ENCODE data around the gene CRABP1.

CRABP1 gene

DNA sequence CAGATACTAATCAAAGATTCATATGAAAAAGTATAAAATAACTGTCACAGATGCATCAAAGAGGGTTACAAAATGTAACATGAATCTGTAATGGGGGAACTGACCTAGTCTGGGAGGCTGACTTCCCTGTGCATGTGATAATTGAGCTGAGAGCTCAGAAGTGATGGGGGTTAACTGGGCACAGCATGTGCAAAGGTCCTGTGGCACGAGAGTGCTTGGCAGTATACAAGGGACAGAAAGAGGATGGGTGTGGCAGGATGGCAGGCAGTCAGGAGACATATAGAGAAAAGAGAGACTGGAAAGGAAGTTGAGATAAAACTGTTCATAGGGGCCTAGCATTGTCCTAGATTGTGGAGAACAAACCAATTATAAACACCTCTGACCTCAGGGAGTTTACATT lies 50.1 kb downstream of the CRABP1 start:
- H3K27me3 ChIP-seq (ENCODE audit: control insufficient read depth, insufficient read depth, low read length): no peaks in the 10 kb centered on the region
- H3K9ac ChIP-seq (ENCODE audit: low read length): no peak overlapping the region
- H3K36me3 ChIP-seq (ENCODE audit: control insufficient read depth, insufficient read depth, low read length): no peaks in the 10 kb centered on the region
- no peaks in the 10 kb centered on the region for H3K4me1 ChIP-seq (ENCODE audit: control insufficient read depth, insufficient read depth, low read length)
- H3K4me3 ChIP-seq (ENCODE audit: low read length): no peak overlapping the region
- no peaks in the 10 kb centered on the region for H3K9me3 ChIP-seq (ENCODE audit: control insufficient read depth, low read length)

DNA sequence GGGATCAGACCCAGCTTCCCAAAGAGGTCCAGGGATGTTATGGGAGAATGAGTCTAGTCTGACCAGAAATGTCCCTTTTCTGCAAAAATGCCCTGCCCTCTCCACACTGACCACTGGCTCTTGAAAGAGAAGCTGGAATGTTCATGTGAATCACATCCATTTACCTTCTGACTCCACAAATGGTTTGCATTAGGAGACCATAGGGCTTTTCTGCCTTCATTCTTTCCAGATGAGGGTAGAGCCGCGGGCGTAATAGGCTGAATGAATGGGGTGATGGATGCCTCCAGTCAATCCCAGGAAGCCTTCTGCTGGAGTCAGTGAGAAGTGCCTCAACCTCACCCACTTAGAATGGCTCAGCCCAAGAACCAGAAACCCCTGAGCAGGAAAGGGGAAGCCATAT lies 50.7 kb downstream of the CRABP1 start:
- no peaks in the 10 kb centered on the region for H3K4me1 ChIP-seq (ENCODE audit: control insufficient read depth, insufficient read depth, low read length)
- H3K9ac ChIP-seq (ENCODE audit: low read length): no peak overlapping the region
- no peaks in the 10 kb centered on the region for H3K27me3 ChIP-seq (ENCODE audit: control insufficient read depth, insufficient read depth, low read length)
- H3K36me3 ChIP-seq (ENCODE audit: control insufficient read depth, insufficient read depth, low read length): no peaks in the 10 kb centered on the region
- H3K9me3 ChIP-seq (ENCODE audit: control insufficient read depth, low read length): no peaks in the 10 kb centered on the region
- no peak overlapping the region for H3K4me3 ChIP-seq (ENCODE audit: low read length)

DNA sequence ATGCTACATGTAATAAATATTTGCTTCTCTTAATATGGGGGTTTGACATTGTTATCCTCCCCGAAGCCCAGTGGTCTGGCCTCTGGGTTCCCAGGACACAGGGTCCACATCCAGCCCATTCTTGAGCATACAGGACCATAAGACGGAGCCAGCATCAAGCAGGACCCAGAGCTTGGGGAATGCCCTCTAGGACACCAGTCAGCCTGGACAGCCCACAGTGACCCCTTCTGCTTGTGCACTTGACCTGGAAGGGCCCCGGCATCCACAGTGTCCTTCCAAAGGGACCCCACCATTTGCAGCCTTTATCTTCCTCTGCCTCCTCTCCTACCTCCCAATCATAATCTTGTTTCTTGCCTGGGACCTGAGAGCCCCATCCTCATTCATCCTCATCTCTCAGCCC lies 51.6 kb downstream of the CRABP1 start:
- Histone ChIP-seq H3K36me3 (ENCODE audit: control insufficient read depth, insufficient read depth, low read length) (no peaks in the 10 kb centered on the region), H3K27me3 (ENCODE audit: control insufficient read depth, insufficient read depth, low read length) (no peaks in the 10 kb centered on the region), H3K9me3 (ENCODE audit: control insufficient read depth, low read length) (no peaks in the 10 kb centered on the region), H3K4me1 (ENCODE audit: control insufficient read depth, insufficient read depth, low read length) (peaks cover 4% of the 10 kb centered on the region), H3K4me3 (ENCODE audit: low read length) (no peak overlapping the region), H3K9ac (ENCODE audit: low read length) (no peak overlapping the region)

DNA sequence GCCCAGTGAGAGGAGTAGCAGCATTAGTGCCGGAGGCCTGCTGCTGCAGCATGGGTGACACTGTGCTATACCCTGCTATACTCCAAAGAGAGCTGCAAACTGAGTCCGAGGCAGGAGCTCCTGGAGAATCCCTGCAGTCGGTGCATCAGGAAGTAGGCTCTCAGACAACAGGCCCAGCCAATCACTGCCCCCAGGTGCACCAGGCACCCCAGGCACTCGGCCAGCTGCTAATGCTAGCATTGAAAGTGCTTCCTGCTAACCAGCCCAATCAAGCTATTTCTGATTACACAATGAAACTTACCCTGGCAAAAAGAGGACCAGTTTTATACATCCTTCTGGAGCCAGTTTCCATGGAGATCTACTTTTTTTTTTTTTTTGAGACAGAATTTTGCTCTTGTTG lies 52.3 kb downstream of the CRABP1 start:
- Histone ChIP-seq H3K9me3 (ENCODE audit: control insufficient read depth, low read length) (no peaks in the 10 kb centered on the region), H3K9ac (ENCODE audit: low read length) (no peak overlapping the region), H3K4me1 (ENCODE audit: control insufficient read depth, insufficient read depth, low read length) (peaks cover 10% of the 10 kb centered on the region), H3K27me3 (ENCODE audit: control insufficient read depth, insufficient read depth, low read length) (no peaks in the 10 kb centered on the region), H3K36me3 (ENCODE audit: control insufficient read depth, insufficient read depth, low read length) (no peaks in the 10 kb centered on the region), H3K4me3 (ENCODE audit: low read length) (no peak overlapping the region)

DNA sequence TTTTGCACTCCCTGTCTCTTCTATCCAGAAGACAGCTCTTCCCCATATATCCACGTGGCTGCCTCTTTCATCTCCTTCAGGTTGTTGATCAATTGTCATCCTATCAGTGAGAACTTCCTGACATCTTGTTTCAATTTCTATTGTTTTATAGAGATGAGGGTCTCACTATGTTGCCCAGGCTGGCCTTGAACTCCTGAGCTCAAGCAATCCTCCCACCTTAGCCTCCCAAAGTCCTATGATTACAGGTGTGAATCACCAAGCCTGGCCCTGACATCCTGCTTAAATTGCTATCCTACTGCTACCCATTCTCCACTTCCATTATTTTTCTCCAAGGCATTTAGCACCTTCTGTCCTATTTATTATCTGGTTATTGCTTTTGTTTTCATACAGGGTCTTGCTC lies 53.0 kb downstream of the CRABP1 start:
- H3K27me3 ChIP-seq (ENCODE audit: control insufficient read depth, insufficient read depth, low read length): no peaks in the 10 kb centered on the region
- no peak overlapping the region for H3K9ac ChIP-seq (ENCODE audit: low read length)
- no peaks in the 10 kb centered on the region for H3K9me3 ChIP-seq (ENCODE audit: control insufficient read depth, low read length)
- no peaks in the 10 kb centered on the region for H3K36me3 ChIP-seq (ENCODE audit: control insufficient read depth, insufficient read depth, low read length)
- H3K4me1 ChIP-seq (ENCODE audit: control insufficient read depth, insufficient read depth, low read length): peaks cover 10% of the 10 kb centered on the region
- no peak overlapping the region for H3K4me3 ChIP-seq (ENCODE audit: low read length)

DNA sequence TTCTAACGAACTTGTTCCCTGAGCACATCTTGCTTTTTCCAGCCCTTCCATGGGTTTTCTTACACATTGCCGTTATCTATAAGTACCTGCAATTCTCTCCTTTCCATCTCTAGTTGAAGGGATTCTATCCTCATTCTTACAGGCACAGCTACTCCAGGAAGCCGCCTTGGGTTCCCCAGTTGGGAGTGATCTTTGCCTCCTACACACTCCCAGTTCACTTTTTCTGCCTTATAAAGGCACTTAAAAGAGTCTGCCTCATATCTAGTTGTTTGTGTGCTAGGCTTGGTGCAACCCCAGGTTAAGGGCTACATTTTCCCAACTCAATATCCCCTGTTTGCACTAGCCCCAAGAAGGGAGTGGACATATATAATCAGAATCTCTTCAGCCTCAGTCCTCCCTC lies 53.9 kb downstream of the CRABP1 start:
- Histone ChIP-seq H3K9me3 (ENCODE audit: control insufficient read depth, low read length) (no peaks in the 10 kb centered on the region), H3K9ac (ENCODE audit: low read length) (no peak overlapping the region), H3K4me3 (ENCODE audit: low read length) (no peak overlapping the region), H3K4me1 (ENCODE audit: control insufficient read depth, insufficient read depth, low read length) (peaks cover 10% of the 10 kb centered on the region), H3K27me3 (ENCODE audit: control insufficient read depth, insufficient read depth, low read length) (no peaks in the 10 kb centered on the region), H3K36me3 (ENCODE audit: control insufficient read depth, insufficient read depth, low read length) (no peaks in the 10 kb centered on the region)

DNA sequence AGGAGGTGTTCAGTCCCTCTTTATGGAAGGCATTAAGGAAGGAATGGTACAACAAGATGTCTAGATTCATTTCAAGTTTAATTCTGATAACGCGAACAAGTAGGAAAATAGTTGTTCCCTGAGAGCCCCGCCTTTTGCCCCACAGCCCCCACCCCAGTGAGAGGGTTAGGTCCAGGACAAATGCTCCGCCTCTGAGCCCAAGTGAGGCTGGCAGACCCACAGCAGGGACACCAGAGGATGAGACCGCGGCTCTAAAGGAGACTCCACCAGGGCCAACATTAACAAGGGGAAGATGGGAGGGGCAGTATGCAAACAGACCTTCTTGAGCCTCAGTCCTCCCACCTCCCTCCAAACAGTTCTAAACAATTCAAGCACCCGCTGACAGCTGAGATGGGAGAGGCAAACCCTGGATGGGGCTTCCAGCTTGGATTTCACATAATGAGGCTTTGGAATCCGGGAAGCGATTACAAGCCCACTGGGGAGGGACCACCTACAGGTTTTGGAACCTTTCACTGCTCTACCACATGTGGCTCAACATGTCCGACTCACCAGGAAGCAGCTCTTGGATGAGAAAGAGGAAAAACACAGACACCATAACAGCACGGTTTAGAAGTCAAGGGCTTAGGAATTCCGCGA lies 54.9 kb downstream of the CRABP1 start:
- Histone ChIP-seq H3K9ac (ENCODE audit: low read length) (no peak overlapping the region), H3K4me3 (ENCODE audit: low read length) (no peak overlapping the region), H3K9me3 (ENCODE audit: control insufficient read depth, low read length) (no peaks in the 10 kb centered on the region), H3K4me1 (ENCODE audit: control insufficient read depth, insufficient read depth, low read length) (peaks cover 10% of the 10 kb centered on the region), H3K27me3 (ENCODE audit: control insufficient read depth, insufficient read depth, low read length) (no peaks in the 10 kb centered on the region), H3K36me3 (ENCODE audit: control insufficient read depth, insufficient read depth, low read length) (no peaks in the 10 kb centered on the region)

DNA sequence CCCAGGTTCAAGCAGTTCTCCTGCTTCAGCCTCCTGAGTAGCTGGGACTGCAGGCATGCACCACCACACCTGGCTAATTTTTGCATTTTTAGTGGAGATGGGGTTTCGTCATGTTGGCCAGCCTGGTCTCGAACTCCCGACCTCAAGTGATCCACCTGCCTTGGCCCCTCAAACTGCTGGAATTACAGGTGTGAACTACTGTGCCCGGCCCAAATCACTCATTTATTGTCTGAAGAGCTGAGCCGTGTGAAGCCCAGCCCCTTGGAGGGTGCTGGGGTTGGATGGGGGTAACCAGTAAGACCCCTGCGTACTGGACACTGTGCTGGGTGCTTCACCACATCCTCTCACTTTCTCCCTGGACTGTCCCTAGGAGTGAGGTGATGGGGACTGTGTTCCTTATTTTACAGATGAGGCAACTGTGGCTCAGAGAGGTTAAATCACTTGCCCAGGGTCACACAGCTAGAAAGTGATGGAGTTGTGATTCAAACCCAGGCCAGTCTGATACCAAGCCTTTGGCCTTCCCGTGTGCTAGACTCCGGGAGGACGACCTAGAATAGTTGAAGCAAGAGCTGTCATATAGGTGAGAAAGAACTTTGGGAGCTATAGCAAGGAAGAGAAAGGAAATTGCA lies 56.1 kb downstream of the CRABP1 start:
- H3K4me3 ChIP-seq (ENCODE audit: low read length): no peak overlapping the region
- H3K27me3 ChIP-seq (ENCODE audit: control insufficient read depth, insufficient read depth, low read length): no peaks in the 10 kb centered on the region
- no peak overlapping the region for H3K9ac ChIP-seq (ENCODE audit: low read length)
- H3K9me3 ChIP-seq (ENCODE audit: control insufficient read depth, low read length): no peaks in the 10 kb centered on the region
- peaks cover 10% of the 10 kb centered on the region for H3K4me1 ChIP-seq (ENCODE audit: control insufficient read depth, insufficient read depth, low read length)
- H3K36me3 ChIP-seq (ENCODE audit: control insufficient read depth, insufficient read depth, low read length): no peaks in the 10 kb centered on the region

DNA sequence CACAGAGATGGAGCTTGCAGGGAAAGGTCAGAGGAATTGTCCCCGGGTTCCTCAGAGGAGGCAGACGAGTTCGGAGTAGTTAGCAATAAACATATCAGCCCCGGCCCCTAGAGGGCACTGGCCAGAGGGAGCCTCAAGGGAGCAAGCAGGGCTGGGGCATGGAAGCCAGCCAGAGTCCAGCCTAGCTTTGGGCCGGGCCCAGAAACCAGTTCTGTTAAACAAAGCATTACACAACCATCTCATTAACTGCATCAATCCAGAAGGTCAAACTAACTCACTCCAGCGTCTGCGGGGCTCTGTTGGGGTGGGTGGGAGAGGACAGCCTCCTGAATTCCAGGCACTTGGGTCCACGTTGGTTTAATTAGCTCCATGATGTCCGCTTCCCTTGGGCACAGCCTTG lies 56.8 kb downstream of the CRABP1 start:
- Histone ChIP-seq H3K4me1 (ENCODE audit: control insufficient read depth, insufficient read depth, low read length) (peaks cover 10% of the 10 kb centered on the region), H3K9me3 (ENCODE audit: control insufficient read depth, low read length) (no peaks in the 10 kb centered on the region), H3K9ac (ENCODE audit: low read length) (no peak overlapping the region), H3K36me3 (ENCODE audit: control insufficient read depth, insufficient read depth, low read length) (no peaks in the 10 kb centered on the region), H3K4me3 (ENCODE audit: low read length) (no peak overlapping the region), H3K27me3 (ENCODE audit: control insufficient read depth, insufficient read depth, low read length) (peaks cover 2% of the 10 kb centered on the region)

DNA sequence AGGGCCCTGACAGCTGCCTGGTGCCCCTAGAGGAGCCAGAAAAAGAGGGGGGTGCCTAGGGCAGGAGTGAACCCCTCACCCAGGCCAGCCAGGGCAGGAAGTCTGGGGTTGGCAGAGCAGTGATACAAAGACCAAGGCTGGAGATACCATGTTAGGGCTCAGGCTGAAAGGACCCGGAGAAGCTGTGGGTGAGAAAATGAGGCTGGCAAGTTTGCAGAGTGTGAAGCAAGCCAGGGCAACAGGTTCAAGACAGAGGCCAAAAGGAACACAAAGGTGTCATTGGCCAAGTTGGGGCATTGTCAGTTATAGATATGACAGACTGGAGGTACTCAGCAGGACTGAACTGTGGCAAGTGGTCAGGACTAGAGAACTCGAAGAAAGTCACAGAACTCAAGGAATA lies 57.2 kb downstream of the CRABP1 start:
- H3K4me3 ChIP-seq (ENCODE audit: low read length): no peak overlapping the region
- peaks cover 10% of the 10 kb centered on the region for H3K4me1 ChIP-seq (ENCODE audit: control insufficient read depth, insufficient read depth, low read length)
- no peak overlapping the region for H3K9ac ChIP-seq (ENCODE audit: low read length)
- H3K9me3 ChIP-seq (ENCODE audit: control insufficient read depth, low read length): no peaks in the 10 kb centered on the region
- no peaks in the 10 kb centered on the region for H3K36me3 ChIP-seq (ENCODE audit: control insufficient read depth, insufficient read depth, low read length)
- peaks cover 3% of the 10 kb centered on the region for H3K27me3 ChIP-seq (ENCODE audit: control insufficient read depth, insufficient read depth, low read length)
